ENCODE data around the gene UBASH3B.

UBASH3B gene

GRCh38 chr11:122836916-122837315 lies 181.4 kb downstream of the UBASH3B start:
- no peak overlapping the region for H3K27ac ChIP-seq (ENCODE audit: low read length)
- H3K4me3 ChIP-seq (ENCODE audit: low read length), result no peak overlapping the region
- H3K4me1 ChIP-seq (ENCODE audit: insufficient read depth, low read length), result peaks cover 8% of the 10 kb centered on the region
- no peaks in the 10 kb centered on the region for H3K27me3 ChIP-seq (ENCODE audit: insufficient read depth, low read length)
- H3K9me3 ChIP-seq (ENCODE audit: insufficient read depth, low read depth, low read length), result no peaks in the 10 kb centered on the region
- no peak overlapping the region for H3K9ac ChIP-seq (ENCODE audit: low read depth, low read length)
- H3K36me3 ChIP-seq (ENCODE audit: insufficient read depth, low read depth, low read length), result no peaks in the 10 kb centered on the region

GRCh38 chr11:122837528-122838346 lies 182.2 kb downstream of the UBASH3B start:
- no peaks in the 10 kb centered on the region for H3K27me3 ChIP-seq (ENCODE audit: insufficient read depth, low read length)
- H3K9ac ChIP-seq (ENCODE audit: low read depth, low read length), result no peak overlapping the region
- H3K27ac ChIP-seq (ENCODE audit: low read length), result no peak overlapping the region
- peaks cover 6% of the 10 kb centered on the region for H3K4me1 ChIP-seq (ENCODE audit: insufficient read depth, low read length)
- no peaks in the 10 kb centered on the region for H3K9me3 ChIP-seq (ENCODE audit: insufficient read depth, low read depth, low read length)
- no peak overlapping the region for H3K4me3 ChIP-seq (ENCODE audit: low read length)
- H3K36me3 ChIP-seq (ENCODE audit: insufficient read depth, low read depth, low read length), result no peaks in the 10 kb centered on the region

- Histone ChIP-seq H3K9ac (ENCODE audit: low read depth, low read length) (no peak overlapping the region), H3K27ac (ENCODE audit: low read length) (no peak overlapping the region), H3K27me3 (ENCODE audit: insufficient read depth, low read length) (no peaks in the 10 kb centered on the region), H3K4me3 (ENCODE audit: low read length) (no peak overlapping the region), H3K4me1 (ENCODE audit: insufficient read depth, low read length) (no peaks in the 10 kb centered on the region), H3K36me3 (ENCODE audit: insufficient read depth, low read depth, low read length) (no peaks in the 10 kb centered on the region), H3K9me3 (ENCODE audit: insufficient read depth, low read depth, low read length) (no peaks in the 10 kb centered on the region)
Measured at GRCh38 chr11:122843281-122844141, 188.0 kb downstream of the UBASH3B start.

- H3K4me1 ChIP-seq (ENCODE audit: insufficient read depth, low read length), result peaks cover 6% of the 10 kb centered on the region
- no peaks in the 10 kb centered on the region for H3K27me3 ChIP-seq (ENCODE audit: insufficient read depth, low read length)
- H3K9ac ChIP-seq (ENCODE audit: low read depth, low read length), result no peak overlapping the region
- H3K36me3 ChIP-seq (ENCODE audit: insufficient read depth, low read depth, low read length), result no peaks in the 10 kb centered on the region
- no peak overlapping the region for H3K4me3 ChIP-seq (ENCODE audit: low read length)
- no peaks in the 10 kb centered on the region for H3K9me3 ChIP-seq (ENCODE audit: insufficient read depth, low read depth, low read length)
- no peak overlapping the region for H3K27ac ChIP-seq (ENCODE audit: low read length)
Measured at GRCh38 chr11:122847466-122847865, 191.9 kb downstream of the UBASH3B start.

- H3K9ac ChIP-seq (ENCODE audit: low read depth, low read length), result no peak overlapping the region
- no peaks in the 10 kb centered on the region for H3K27me3 ChIP-seq (ENCODE audit: insufficient read depth, low read length)
- peaks cover 6% of the 10 kb centered on the region for H3K4me1 ChIP-seq (ENCODE audit: insufficient read depth, low read length)
- H3K9me3 ChIP-seq (ENCODE audit: insufficient read depth, low read depth, low read length), result no peaks in the 10 kb centered on the region
- H3K36me3 ChIP-seq (ENCODE audit: insufficient read depth, low read depth, low read length), result no peaks in the 10 kb centered on the region
- no peak overlapping the region for H3K4me3 ChIP-seq (ENCODE audit: low read length)
- no peak overlapping the region for H3K27ac ChIP-seq (ENCODE audit: low read length)
Measured at GRCh38 chr11:122848186-122848585, 192.7 kb downstream of the UBASH3B start.

- Histone ChIP-seq H3K9ac (ENCODE audit: low read depth, low read length) (no peak overlapping the region), H3K4me3 (ENCODE audit: low read length) (no peak overlapping the region), H3K36me3 (ENCODE audit: insufficient read depth, low read depth, low read length) (no peaks in the 10 kb centered on the region), H3K27me3 (ENCODE audit: insufficient read depth, low read length) (no peaks in the 10 kb centered on the region), H3K4me1 (ENCODE audit: insufficient read depth, low read length) (peaks cover 6% of the 10 kb centered on the region), H3K27ac (ENCODE audit: low read length) (no peak overlapping the region), H3K9me3 (ENCODE audit: insufficient read depth, low read depth, low read length) (no peaks in the 10 kb centered on the region)
Measured at GRCh38 chr11:122850076-122850631, 194.6 kb downstream of the UBASH3B start.

- Histone ChIP-seq H3K4me1 (ENCODE audit: insufficient read depth, low read length) (peaks cover 6% of the 10 kb centered on the region), H3K9me3 (ENCODE audit: insufficient read depth, low read depth, low read length) (no peaks in the 10 kb centered on the region), H3K27ac (ENCODE audit: low read length) (no peak overlapping the region), H3K27me3 (ENCODE audit: insufficient read depth, low read length) (no peaks in the 10 kb centered on the region), H3K9ac (ENCODE audit: low read depth, low read length) (no peak overlapping the region), H3K4me3 (ENCODE audit: low read length) (no peak overlapping the region), H3K36me3 (ENCODE audit: insufficient read depth, low read depth, low read length) (no peaks in the 10 kb centered on the region)
Measured at GRCh38 chr11:122851366-122851966, 195.9 kb downstream of the UBASH3B start.

GRCh38 chr11:122852074-122852795 lies 196.7 kb downstream of the UBASH3B start:
- H3K9me3 ChIP-seq (ENCODE audit: insufficient read depth, low read depth, low read length), result no peaks in the 10 kb centered on the region
- no peaks in the 10 kb centered on the region for H3K27me3 ChIP-seq (ENCODE audit: insufficient read depth, low read length)
- H3K9ac ChIP-seq (ENCODE audit: low read depth, low read length), result no peak overlapping the region
- H3K36me3 ChIP-seq (ENCODE audit: insufficient read depth, low read depth, low read length), result no peaks in the 10 kb centered on the region
- no peak overlapping the region for H3K27ac ChIP-seq (ENCODE audit: low read length)
- no peak overlapping the region for H3K4me3 ChIP-seq (ENCODE audit: low read length)
- peaks cover 6% of the 10 kb centered on the region for H3K4me1 ChIP-seq (ENCODE audit: insufficient read depth, low read length)

GRCh38 chr11:122852796-122853160 lies 197.3 kb downstream of the UBASH3B start:
- Histone ChIP-seq H3K9ac (ENCODE audit: low read depth, low read length) (no peak overlapping the region), H3K27ac (ENCODE audit: low read length) (no peak overlapping the region)

GRCh38 chr11:122853261-122853660 lies 197.7 kb downstream of the UBASH3B start:
- Histone ChIP-seq H3K27ac (ENCODE audit: low read length) (no peak overlapping the region), H3K4me1 (ENCODE audit: insufficient read depth, low read length) (peaks cover 6% of the 10 kb centered on the region), H3K4me3 (ENCODE audit: low read length) (no peak overlapping the region)

More at GRCh38 chr11:122852796-122853160, 197.3 kb downstream of the UBASH3B start:
- H3K36me3 ChIP-seq (ENCODE audit: insufficient read depth, low read depth, low read length), result no peaks in the 10 kb centered on the region
- H3K4me1 ChIP-seq (ENCODE audit: insufficient read depth, low read length), result peaks cover 6% of the 10 kb centered on the region
- no peak overlapping the region for H3K4me3 ChIP-seq (ENCODE audit: low read length)
- H3K9me3 ChIP-seq (ENCODE audit: insufficient read depth, low read depth, low read length), result no peaks in the 10 kb centered on the region
- no peaks in the 10 kb centered on the region for H3K27me3 ChIP-seq (ENCODE audit: insufficient read depth, low read length)

GRCh38 chr11:122853971-122854446 lies 198.5 kb downstream of the UBASH3B start:
- Histone ChIP-seq H3K27me3 (ENCODE audit: insufficient read depth, low read length) (no peaks in the 10 kb centered on the region), H3K9ac (ENCODE audit: low read depth, low read length) (no peak overlapping the region; the same call in 1 of the 2 replicates), H3K36me3 (ENCODE audit: insufficient read depth, low read depth, low read length) (no peaks in the 10 kb centered on the region), H3K4me1 (ENCODE audit: insufficient read depth, low read length) (peaks cover 6% of the 10 kb centered on the region), H3K27ac (ENCODE audit: low read length) (no peak overlapping the region), H3K9me3 (ENCODE audit: insufficient read depth, low read depth, low read length) (no peaks in the 10 kb centered on the region), H3K4me3 (ENCODE audit: low read length) (no peak overlapping the region)

More at GRCh38 chr11:122853261-122853660, 197.7 kb downstream of the UBASH3B start:
- Histone ChIP-seq H3K9ac (ENCODE audit: low read depth, low read length) (no peak overlapping the region), H3K36me3 (ENCODE audit: insufficient read depth, low read depth, low read length) (no peaks in the 10 kb centered on the region), H3K9me3 (ENCODE audit: insufficient read depth, low read depth, low read length) (no peaks in the 10 kb centered on the region), H3K27me3 (ENCODE audit: insufficient read depth, low read length) (no peaks in the 10 kb centered on the region)
